ENCODE results near the gene COPG1.

The COPG1 gene

GRCh38 chr3:129315998-129316247 lies 66.5 kb downstream of the COPG1 start:
- no peak for DNase-seq

- DNase-seq, result peak; percentile 76 to 93
Observed at GRCh38 chr3:129316248-129317013, 67.0 kb downstream of the COPG1 start.

- no peak for DNase-seq
Observed at GRCh38 chr3:129317014-129317771, 67.8 kb downstream of the COPG1 start.

- no peak for DNase-seq
Observed at GRCh38 chr3:129317848-129318247, 68.4 kb downstream of the COPG1 start.

GRCh38 chr3:129318921-129319320 lies 69.5 kb downstream of the COPG1 start:
- no peak for DNase-seq

- DNase-seq, result no peak
Observed at GRCh38 chr3:129320261-129320660, 70.9 kb downstream of the COPG1 start.

- DNase-seq, result no peak
Observed at GRCh38 chr3:129320825-129321487, 71.5 kb downstream of the COPG1 start.

- no peak for DNase-seq
Observed at GRCh38 chr3:129321887-129322286, 72.5 kb downstream of the COPG1 start.

- DNase-seq, result no peak
Observed at GRCh38 chr3:129323651-129324294, 74.4 kb downstream of the COPG1 start.

- DNase-seq, result no peak
Observed at GRCh38 chr3:129324855-129325254, 75.4 kb downstream of the COPG1 start.

GRCh38 chr3:129325383-129325782 lies 76.0 kb downstream of the COPG1 start:
- DNase-seq, result no peak

GRCh38 chr3:129326138-129326537 lies 76.7 kb downstream of the COPG1 start:
- DNase-seq, result no peak

- no peak for DNase-seq
Observed at GRCh38 chr3:129326595-129326994, 77.2 kb downstream of the COPG1 start.
